ENCODE measurements around the gene LMTK2.
A peak's percentile ranks its signal among the peaks of the same experiment; 100 is the strongest.

Gene LMTK2

DNA sequence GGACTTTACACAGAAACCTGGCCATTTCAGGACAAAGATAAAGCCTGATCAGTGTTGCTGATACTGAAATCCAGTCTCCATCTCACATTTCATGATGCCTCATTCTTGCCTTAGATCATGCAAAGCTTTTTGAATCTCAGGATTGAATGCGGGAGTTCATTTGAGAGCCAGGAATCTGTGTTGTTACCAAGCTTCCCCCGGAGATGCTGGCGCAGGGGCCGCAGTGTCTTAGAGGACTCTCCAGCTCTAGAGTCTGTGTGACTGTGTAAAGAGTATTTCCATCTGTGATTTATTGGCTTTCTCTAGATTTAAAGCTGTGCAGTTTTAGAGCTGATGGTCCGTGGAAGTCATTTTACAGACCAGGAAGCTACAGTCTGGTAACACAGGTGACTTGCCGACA, 32.0 kb downstream of the LMTK2 start:
- no peak for DNase-seq

DNA sequence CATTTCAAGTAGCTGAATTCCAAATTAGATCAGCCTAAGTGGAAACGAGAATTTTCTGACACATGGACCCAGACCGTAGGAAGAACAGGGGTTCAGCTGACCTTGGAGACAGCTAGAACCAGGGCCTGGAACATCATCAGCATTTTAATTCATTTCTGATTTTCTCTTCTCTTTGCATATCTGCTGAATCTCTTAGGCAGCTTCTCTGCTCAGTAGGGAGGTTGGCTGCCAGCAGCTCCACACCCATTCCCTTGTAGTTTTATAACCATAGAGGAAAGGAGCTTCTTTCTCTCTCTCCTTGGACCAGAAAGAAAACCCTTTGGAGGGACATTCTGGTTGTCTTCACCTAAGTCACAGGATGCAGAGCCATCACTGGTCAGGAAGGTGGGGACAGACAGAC, 36.0 kb downstream of the LMTK2 start:
- DNase-seq, result no peak

DNA sequence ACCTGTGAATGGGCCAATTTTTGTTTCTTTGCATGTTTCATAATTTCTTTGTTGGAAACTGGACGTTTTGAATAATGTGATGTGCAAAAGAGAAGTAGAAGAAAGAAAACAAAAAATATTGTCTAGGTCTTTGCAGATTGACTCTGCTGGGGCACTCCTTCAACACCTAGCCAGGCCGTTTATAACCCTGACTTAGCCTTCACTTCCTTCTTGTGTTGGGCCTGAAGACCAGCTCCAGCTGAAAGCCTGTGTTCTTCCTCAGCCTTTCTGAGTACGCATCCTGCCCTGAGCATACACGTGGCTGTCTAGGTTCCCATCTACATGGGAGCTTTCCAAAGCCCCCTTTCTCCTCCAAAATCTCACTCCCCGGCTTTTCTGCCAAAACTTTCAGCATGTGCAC, 41.9 kb downstream of the LMTK2 start:
- no peak for DNase-seq

DNA sequence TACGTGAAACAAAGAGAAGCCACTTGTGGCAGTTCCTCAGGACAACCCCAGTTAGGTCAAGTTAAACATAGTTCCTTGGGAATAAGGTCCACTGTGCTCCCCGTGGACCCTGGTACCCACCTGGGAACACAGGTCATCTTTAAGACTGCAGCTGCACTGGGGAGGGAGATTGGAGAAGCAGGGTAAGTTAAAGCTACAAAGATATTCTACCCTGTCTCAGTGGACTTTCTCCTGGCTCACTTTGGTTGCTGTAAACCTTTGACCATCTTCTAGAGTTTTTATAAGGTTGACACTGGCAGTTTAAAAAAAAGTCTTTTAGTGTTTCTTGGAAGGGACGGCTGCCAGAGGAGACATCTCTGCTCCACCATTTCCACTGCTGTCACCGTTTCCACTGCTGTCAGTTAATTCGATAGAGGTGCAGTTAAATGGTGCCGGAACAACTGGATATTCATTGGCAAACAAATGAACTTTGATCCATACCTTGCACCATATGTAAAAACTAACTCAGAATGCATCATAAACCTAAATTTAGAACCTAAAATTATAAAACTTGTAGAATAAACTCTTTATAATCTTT, 42.5 kb downstream of the LMTK2 start:
- no peak for DNase-seq

DNA sequence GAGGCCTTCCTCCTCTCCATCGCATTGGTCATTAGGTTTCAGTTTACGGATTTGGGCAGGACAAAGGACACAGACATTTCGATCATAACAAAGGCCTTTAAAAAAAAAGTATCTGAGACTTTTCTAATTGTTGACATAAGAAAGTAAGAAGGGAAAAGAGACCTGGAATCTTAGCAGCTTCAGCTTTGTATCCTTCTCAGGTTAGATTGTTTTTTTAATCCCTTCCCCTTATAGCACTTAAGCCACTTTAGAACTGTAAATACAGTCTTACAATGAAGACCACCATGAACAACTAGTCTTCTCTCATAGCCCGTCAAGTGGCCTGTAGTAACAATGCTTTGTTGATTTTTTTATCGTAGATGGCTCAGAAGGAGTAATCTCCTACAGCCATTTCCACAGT, 45.2 kb downstream of the LMTK2 start:
- no peak for DNase-seq

DNA sequence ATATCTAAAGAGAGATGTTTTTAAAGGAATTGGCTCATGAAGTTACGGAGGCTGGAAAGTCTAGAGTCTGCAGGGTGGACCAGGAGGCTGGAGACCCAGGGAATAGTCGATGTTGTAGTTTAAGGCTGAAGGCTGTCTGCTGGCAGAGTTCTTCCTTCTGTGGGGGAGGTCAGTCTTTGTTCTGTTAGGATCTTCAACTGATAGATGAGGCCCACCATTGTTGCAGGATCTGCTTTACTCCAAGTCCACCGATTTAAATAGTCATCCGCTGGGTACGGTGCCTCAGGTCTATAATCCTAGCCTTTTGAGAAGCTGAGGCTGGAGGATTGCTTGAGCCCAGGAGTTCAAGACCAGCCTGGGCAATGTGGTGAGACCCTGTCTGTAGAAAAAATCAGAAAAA, 50.0 kb downstream of the LMTK2 start:
- no peak for DNase-seq

DNA sequence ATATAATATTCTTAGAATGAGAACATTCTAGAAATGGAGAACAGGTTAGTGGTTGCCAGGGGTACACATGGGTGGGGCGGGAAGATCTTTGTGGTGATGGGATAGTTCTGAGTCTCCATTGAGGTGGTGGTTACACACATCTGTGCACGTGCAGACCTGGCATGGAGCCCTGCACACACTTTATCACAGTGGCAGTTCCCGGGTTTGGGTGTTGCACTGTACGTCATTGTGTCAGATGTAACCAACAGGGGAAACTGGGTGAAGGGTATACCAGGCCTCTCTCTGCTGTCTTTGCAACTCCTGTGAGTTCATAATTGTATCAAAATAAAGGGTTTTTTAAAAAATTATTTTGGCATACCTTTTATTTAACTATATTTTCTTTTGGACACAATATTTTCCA, 51.1 kb downstream of the LMTK2 start:
- DNase-seq, result no peak

DNA sequence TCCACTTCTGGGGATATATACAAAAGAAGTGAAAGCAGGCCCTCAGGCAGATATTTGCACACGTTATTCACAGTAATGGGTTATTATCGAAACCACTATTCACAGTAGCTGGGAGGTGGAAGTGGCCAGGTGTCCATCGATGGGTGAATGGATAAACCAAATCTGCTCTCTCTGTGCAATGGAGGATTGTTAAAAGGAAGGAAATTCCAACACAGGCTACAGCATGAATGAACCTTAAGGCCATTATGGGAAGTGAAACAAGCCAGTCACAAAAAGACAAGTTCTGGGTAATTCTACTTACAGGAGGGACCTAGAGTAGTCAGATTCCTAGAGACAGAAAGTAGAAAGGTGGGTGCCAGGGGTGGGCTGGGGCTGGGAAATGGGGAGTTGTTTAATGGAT, 56.1 kb downstream of the LMTK2 start:
- DNase-seq, result no peak

DNA sequence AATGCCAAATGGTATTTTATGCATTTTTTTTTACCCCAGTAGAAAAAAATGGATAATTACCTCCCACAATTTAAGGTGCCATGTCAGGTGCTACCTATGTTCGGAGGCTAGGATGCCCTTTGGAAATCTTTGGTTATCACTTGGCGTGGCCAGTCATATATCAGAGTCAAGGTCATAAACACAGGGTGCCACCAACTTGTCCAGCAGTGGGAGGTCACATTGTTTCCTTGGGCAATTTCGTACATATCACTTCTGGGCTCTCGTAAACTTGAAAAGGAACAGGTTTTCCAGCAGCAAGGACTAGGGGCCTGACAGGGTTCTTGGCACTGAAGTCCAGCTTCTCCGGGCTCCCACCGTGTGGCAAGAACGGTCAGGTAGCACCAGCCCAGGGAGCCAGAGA, 56.6 kb downstream of the LMTK2 start:
- DNase-seq, result no peak

DNA sequence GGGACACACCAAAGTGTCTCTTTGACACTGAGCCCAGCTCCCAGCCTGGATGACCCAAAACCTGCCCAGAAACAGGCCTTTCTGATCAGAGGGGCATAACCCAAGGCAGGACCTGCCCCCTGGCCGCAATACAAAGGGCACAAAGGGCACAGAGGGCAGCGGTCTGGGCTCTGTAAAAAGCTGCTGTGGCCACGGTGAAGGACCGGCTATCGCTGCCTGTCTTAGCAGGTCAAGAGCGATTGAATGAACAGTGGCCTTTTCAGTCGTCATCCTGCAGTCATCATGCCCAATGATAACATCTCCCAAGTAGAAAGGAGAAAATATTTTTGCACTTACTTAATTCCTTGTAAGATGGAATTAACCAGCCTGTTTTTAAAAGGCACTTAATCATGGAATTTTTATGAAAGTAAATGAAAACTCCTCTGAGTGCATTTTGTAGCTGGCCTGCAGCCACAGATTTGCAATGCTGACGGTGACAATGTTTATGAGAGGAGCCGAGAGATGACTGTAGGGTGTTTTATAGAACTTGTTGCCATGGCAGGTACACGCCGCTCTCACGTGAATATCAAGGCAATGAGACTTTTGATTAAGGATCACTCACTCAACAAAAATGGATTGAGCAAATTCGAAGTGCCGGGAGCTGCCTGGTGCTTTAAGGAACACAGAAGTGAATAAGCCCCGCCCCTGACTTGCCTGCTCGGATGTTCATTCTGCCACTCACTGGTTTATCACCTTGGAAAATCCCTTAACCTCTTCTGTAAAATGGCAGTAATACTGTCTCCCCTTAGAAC, 57.2 kb downstream of the LMTK2 start:
- DNase-seq, result no peak

DNA sequence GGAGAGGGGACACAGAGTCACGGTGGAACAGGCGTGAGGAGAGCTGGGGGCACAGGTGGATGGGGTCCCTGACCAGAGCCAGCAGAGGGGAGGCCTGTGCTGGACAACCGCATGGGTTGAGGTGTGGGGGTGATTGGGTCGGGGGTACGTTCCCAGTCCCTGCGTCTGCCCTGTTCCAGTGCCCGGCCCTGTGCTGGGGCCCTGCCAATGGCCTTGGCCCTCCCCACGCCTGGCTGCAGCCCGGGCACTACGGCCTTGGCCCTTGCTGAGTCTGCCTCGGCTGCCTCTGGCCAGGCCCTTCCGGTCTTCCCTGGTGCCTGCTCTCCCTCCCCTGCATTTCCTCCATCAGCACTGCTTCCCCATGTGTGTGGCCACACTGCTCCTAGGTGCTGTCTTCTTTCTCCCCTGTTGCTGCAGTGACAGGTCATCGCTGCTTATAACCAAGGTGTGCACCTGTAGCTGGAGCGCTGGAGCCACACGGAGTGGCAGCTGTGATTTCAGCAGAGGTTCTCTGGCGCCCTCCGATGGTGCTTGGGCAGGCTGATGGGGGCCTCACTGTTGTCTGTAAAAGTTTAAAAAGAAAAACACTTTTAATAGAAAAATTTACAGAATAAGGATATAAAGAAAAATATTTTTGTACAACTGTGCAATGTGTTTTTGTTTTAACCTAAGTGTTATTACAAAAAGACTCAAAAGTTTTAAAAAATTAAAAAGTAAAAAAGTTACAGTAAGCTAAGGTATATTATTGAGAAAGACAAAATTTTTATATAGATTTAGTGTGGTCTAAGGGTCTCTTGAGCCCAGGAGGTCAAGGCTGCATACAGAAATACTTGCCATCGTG, 59.4 kb downstream of the LMTK2 start:
- DNase-seq, result peak; percentile 55 to 57

DNA sequence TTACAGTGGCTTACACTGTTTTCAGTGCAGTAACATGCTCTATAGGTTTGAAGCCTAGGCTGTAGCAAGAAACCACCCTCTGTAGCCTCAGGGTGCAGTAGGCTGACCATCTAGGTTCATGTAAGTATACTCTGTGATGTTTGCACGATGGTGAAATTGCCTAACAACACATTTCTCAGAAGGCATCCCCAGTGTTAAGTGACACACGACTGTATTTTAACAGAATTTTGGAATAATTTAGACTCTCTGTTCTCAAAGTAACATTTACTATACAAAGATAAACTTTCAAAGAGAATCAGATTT, 60.0 kb downstream of the LMTK2 start:
- DNase-seq, result no peak

DNA sequence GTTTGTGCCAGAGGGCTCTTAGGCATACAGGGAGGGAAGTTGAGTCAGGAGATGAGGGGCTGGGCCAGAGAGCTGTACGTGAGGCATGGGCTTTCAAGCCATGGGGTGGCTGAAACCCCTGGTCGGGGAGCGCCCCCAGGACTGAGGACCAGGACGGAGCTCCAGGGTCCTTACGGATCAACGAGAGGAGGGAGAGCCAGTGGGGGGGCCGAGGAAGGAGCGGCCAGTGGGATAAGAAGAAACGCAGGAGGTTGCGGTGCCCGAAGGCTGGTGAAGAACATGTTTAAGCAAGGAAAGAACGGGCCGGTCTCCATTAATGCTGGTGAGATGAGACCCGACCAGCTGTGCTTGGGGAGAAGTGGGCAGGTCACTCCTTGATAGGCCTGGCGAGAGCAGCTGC, 61.0 kb downstream of the LMTK2 start:
- no peak for DNase-seq

DNA sequence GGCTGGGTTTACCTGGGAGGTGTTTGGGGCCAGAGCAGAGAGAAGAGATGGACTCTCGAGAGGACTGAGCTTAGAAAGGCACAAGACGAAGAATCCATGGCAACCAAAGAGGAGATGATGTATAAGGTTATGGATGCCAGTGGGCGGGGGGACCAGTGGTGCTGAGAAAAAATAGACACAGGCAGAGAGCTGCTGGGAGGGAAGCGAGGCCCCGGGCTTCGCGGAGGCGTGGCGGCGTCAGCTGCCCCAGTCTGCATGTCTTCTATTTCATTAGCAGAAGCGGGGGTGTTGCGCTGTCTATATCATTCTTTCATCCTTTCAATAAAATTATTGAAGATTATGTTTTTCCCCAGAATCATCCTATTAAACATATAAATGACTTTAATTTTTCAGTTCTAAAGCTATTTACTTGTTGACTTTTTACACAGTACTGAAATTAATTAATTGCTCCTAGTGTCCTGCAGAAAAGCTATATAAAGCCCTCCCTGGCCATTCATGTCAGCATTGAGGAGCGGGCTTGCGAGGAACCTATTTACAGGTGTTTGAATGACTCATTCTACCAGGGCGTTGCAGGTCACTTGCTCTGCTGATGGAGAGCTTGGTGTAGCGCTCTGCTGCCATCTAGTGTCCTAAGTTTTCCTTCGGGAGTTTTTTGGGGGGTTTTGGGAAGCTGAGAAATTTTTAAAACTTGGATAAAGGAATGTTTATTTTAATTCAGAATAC, 61.7 kb downstream of the LMTK2 start:
- peak; percentile 42 to 79 for DNase-seq

DNA sequence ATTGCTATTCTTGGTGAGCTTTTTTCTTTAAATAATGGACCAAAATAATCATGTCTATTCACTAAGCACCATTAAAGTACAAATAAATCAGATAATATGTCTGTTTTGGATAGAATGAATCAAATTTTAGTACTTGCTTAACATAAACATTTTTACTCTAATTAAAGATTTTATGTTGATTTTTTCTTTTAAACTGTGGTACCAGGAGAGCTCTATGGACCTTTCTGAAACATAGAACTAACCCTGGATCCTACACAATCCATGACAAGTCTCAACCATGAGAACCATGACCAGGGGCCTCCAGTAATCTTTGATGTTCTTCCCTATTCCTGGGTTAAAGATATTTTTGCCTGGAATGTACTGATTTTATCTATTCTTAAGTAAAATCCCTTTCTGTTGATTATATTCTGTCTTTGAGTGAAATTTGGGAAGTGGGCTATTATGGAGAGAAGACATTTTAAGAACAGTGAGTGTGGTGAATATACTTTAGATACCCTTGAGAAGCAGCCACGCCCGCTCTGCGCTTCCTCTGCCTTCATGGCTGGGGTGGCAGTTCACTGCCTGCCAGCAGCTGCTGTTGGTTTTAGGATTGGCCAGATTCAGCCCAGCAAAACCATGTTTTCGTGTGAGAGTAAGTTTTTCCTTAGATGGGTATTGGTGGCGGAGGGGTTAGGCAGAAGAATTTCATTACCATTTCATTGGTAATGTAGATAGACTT, 62.4 kb downstream of the LMTK2 start:
- no peak for DNase-seq

DNA sequence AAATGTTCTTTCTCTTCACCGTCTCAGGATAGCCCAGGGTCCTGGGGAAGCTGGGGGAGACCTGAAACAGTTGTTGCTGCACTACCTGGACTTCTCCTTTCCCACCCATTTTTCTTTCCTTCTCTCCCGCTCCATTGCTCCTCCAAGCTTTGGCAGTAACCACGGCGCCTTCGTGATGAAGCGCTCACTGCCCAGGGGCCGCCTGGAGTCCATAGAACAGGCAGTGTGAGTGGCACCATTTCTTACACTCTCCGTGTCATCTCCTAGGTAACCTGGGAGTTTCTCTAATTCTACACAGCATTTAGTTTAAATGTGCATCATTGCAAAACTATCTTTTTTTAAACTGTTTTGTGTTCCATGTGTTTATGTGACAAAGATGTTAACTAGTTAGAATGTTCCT, 64.3 kb downstream of the LMTK2 start:
- DNase-seq, result no peak

DNA sequence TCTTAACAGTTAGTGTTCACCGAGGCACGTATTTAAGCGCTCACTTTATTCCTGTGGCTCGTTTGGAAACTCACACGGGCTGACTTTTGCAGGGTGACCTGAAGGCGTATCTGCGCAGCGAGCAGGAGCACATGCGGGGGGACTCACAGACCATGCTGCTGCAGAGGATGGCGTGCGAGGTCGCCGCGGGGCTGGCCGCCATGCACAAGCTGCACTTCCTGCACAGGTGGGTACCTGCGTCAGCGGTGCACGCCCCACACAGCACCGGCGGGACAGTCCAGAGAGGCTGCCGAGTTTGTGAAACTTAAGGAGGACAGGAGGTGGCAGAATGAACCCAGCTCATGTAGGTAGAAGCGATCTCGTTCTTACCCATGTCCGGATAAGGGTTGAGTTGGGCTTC, 64.8 kb downstream of the LMTK2 start:
- no peak for DNase-seq

DNA sequence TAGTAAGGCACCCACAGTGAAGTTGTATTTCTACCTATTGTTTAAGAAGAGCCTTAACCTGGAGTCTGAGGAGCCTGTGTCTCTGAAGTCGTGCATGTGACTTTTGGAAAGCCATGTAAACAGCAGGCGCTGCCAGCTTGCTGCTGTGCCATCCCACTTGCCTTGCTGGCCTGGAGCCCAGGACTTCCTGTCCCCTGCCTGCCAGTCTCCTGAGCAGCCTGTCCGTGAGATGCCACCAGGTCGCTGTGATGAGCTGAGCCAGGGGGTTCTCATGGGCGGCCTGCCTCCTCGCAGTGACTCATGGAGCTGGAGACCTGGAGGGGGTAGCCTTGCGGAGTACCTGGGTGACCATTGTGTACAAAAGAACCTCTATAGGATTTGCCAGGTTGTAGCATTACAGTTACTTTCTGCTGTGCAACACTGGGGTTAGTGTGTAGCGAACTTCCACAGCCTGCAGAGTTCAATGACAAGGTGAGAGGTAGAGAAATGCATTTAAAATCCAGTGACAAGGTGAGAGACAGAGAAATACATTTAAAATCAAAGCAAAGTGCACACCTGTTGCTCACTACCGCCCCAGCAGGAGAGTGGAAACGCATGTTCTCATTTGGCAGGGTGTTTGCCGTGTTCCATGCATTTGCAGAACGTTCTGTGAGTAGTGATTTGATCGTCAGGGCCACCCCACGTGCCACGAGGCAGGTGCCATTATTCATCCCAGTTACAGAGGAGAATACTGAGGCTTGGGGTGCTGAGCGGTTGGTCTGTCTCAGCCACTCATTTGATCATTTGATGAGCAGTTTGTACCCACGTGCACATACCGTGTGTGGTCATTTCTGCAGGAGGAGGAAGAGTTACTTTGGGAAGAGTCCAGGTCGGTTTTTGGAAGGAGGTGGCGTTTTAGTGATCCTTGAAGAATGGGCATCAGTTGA, 67.9 kb downstream of the LMTK2 start:
- DNase-seq, result no peak

DNA sequence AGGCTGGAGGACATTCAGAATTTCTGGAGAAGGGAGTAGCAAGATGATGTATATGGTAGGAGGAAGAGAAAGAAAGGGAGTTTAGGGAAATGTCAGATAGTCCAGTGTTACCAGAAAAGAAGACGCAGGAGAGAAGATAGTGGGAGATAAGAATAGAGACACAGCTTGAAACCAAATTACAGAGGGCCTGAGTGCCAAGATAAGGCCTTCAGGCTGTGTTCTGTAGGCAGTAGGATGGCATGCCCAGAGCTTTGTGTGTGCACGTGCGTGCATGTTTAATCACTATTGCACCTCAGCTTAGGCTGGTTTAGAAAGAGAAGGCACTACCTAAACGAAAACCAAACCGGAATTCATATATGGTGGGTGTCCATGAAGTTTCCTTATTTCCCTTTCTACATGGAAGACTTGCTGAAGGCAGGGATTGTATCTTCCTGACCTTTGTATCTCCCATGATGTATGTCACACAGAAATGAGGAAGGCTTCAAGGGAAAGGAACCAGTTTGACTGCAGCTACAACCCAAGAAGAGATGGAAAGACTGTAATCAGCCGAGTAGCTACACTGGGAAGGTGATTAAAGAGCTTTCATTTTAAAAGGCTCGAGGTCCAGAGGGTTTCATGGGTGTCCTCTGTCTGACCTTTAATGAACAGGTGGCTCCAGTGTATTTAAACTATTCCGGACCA, 68.7 kb downstream of the LMTK2 start:
- no peak for DNase-seq

DNA sequence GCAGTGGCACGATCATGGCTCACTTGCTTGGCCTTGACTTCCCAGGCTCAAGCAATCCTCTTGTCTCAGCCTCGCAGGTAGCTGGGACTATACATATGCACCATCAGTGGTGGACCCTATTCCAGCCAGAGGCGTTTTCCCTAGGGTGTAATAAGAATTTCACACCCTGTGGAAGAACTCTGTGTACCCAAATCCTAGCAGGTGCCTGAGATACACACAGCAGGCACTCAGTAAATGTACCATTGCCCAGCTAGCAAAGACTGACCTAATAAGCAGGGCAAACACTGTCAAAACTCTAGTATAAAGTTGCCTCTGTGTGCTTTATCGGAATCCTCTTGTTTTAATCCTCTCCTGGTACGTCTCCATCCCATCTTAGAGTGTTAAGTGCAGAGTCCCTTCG, 70.9 kb downstream of the LMTK2 start:
- DNase-seq, result no peak

DNA sequence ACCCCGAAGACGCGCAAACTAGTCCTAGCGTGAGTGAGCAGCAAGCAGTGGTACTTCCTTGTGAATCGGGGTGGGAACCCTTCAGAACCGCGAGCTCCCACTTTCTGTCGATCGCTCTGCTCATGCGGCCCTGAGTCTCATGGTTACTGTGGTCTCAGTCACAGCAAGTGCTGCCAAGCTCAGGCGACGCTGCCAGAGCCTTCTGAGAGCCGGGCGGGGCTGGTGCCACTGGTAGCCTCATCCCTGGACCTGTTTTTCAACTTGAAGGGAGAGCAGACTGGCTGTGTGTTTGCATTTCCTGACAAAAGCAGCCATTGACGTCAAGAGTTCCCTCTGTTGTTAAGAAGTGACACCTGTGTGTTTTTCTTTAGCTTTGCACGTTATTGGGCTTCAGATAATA, 71.7 kb downstream of the LMTK2 start:
- DNase-seq, result no peak
